Gastroesophageal sphincter (tissue), 3 donors: Measurements from ENCODE around the gene TM4SF5.

ENCODE experiments used
- POLR2A ChIP-seq, 2 donors: fragments of 450-650 bp; IDR thresholded peaks; one replicate each; pipeline ENCODE4 v1.6.1; 2017; ENCODE audit warnings: antibody characterized with exemption in 2 of 2, mild to moderate bottlenecking in 2 of 2, moderate library complexity in 1 of 2
- POLR2AphosphoS5 ChIP-seq: sonication (generic); formaldehyde crosslinking; IDR thresholded peaks from one replicate; pipeline ENCODE4 v1.6.1; 2017; ENCODE audit warnings: antibody characterized with exemption
- TF ChIP-seq, protein P1 (sequence below), 4 experiments: fragments of 200-600 bp in 2 of 4; fragments of 450-650 bp in 2 of 4; sonication (generic) in 1 of 4; IDR thresholded peaks; one replicate each; pipeline ENCODE4 v1.5.1; 2017 to 2019; ENCODE audit warnings: antibody characterized with exemption in 4 of 4, mild to moderate bottlenecking in 2 of 4, moderate library complexity in 2 of 4

DNA sequence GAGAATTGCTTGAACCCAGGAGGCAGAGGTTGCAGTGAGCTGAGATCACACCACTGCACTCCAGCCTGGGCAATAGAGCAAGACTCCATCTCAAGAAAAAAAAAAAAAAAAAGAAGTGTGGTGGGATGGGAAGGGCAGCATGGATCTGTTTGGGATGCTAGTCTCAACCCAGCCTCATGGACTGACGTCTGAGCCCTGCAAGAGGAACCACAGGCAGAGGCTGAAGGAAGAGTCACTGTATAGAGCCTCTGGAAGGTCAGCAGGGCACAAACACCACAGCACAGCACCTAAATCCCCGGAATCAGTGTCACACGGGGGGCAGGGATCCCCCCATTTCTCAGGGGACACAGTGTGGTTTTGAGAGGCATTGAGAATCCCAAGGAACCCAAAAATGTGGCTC lies 21.1 kb upstream of the TM4SF5 start:
- TF ChIP-seq, protein P1, sequence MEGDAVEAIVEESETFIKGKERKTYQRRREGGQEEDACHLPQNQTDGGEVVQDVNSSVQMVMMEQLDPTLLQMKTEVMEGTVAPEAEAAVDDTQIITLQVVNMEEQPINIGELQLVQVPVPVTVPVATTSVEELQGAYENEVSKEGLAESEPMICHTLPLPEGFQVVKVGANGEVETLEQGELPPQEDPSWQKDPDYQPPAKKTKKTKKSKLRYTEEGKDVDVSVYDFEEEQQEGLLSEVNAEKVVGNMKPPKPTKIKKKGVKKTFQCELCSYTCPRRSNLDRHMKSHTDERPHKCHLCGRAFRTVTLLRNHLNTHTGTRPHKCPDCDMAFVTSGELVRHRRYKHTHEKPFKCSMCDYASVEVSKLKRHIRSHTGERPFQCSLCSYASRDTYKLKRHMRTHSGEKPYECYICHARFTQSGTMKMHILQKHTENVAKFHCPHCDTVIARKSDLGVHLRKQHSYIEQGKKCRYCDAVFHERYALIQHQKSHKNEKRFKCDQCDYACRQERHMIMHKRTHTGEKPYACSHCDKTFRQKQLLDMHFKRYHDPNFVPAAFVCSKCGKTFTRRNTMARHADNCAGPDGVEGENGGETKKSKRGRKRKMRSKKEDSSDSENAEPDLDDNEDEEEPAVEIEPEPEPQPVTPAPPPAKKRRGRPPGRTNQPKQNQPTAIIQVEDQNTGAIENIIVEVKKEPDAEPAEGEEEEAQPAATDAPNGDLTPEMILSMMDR (IDR thresholded peaks at IDR 0.05): no peak
- TF ChIP-seq POLR2A (IDR thresholded peaks at IDR 0.05) (no peak), POLR2AphosphoS5 (no peak)
